Caco-2 (cell line): ENCODE measurements around the gene DPF3. TPM values are rescaled to one million over a fixed set of nuclear protein-coding genes. Genes with fewer than 3 reads are reported as not detected.

Source experiments
- BruUV-seq: library from RNA; stranded (reverse); fragments of 400-500 nt; replicated peaks from 2 replicates; lab custom pipeline; 2021; lab: Mats Ljungman, UMichigan
- CTCF ChIA-PET: fragments of 300-600 bp; sonication (Branson Sonifier 250); formaldehyde crosslinking; loops from one replicate; lab custom pipeline; 2022; ENCODE audit warnings: antibody characterized with exemption; lab: Charles Lee
- POLR2A ChIA-PET: fragments of 300-600 bp; sonication (Branson Sonifier 250); formaldehyde crosslinking; loops from one replicate; lab custom pipeline; 2022; ENCODE audit warnings: antibody characterized with exemption; lab: Charles Lee
- DNase-seq, 2 experiments: peaks; one replicate each; pipeline versions ENCODE4 v3.0.0 to v3.0.0-alpha.2; 2020 to 2022
- H3K27me3 ChIP-seq: replicated peaks from 2 replicates; pipeline ENCODE4 v1.6.0; 2011; ENCODE audit warnings: low read length; ENCODE audit not compliant: control insufficient read depth, insufficient read depth
- H3K36me3 ChIP-seq: 2 replicates; pipeline ENCODE4 v1.5.1; 2011; ENCODE audit warnings: low read length; ENCODE audit not compliant: control insufficient read depth, insufficient read depth
- H3K4me1 ChIP-seq: fragments of 250-450 bp; sonication (Bioruptor Pico); 2 replicates; pipeline ENCODE4 v1.5.1; 2020; ENCODE audit warnings: mild to moderate bottlenecking
- H3K4me3 ChIP-seq: 2 replicates; pipeline ENCODE4 v1.5.1; 2011; ENCODE audit warnings: low read depth, mild to moderate bottlenecking, control low read depth, low read length
- H3K9me3 ChIP-seq: fragments of 250-450 bp; sonication (Bioruptor Pico); 2 replicates; pipeline ENCODE4 v1.5.1; 2020; ENCODE audit warnings: mild to moderate bottlenecking, moderate library complexity
- H3K27ac Mint-ChIP-seq: one replicate; pipeline ENCODE4 v1.8.0; 2022; ENCODE audit warnings: mixed read lengths; ENCODE audit not compliant: unreplicated experiment
- H3K27me3 Mint-ChIP-seq: one replicate; pipeline ENCODE4 v1.8.0; 2022; ENCODE audit warnings: mixed read lengths; ENCODE audit not compliant: insufficient read depth, unreplicated experiment
- H3K36me3 Mint-ChIP-seq: one replicate; pipeline ENCODE4 v1.8.0; 2022; ENCODE audit warnings: mild to moderate bottlenecking, mixed read lengths; ENCODE audit not compliant: insufficient read depth, unreplicated experiment
- H3K4me1 Mint-ChIP-seq: one replicate; pipeline ENCODE4 v1.8.0; 2022; ENCODE audit warnings: low read depth, mixed read lengths; ENCODE audit not compliant: unreplicated experiment
- H3K4me3 Mint-ChIP-seq: one replicate; pipeline ENCODE4 v1.8.0; 2022; ENCODE audit warnings: mild to moderate bottlenecking, moderate library complexity, mixed read lengths; ENCODE audit not compliant: unreplicated experiment
- H3K9me3 Mint-ChIP-seq: one replicate; pipeline ENCODE4 v1.8.0; 2022; ENCODE audit warnings: mixed read lengths; ENCODE audit not compliant: unreplicated experiment
- intact Hi-C: fragments of 100-400 bp; cut with micrococcal nuclease; formaldehyde crosslinking; loops from one replicate; pipeline ENCODE4 v1.10.0; 2022; ENCODE audit not compliant: unreplicated experiment
- total RNA-seq: library from RNA; stranded (reverse); gene quantifications from 2 replicates; pipeline ENCODE4 v1.2.3, GENCODE V29; 2022
- TF ChIP-seq, protein P1 (sequence below), 2 experiments: fragments of 200-600 bp in 1 of 2; IDR thresholded peaks; 1 replicate in 1 of 2; 2 replicates in 1 of 2; pipeline versions ENCODE4 v1.5.1 to v1.8.0; 2011 to 2022; ENCODE audit warnings: antibody characterized with exemption in 1 of 2, control low read depth in 1 of 2, inconsistent platforms in 1 of 2, low read depth in 1 of 2, low read length in 1 of 2, mild to moderate bottlenecking in 1 of 2, moderate library complexity in 1 of 2; ENCODE audit not compliant: insufficient read depth in 1 of 2, severe bottlenecking in 1 of 2, unreplicated experiment in 1 of 2

Gene DPF3
- total RNA-seq, 1 experiment from 2014 or later = not detected

- ChIA-PET CTCF (no interaction called here), POLR2A (no interaction called here)
- Mint-ChIP-seq H3K27ac (no peak overlapping the region), H3K36me3 (no peaks in the 10 kb centered on the region), H3K4me3 (no peak overlapping the region), H3K27me3 (peaks cover 24% of the 10 kb centered on the region), H3K9me3 (no peaks in the 10 kb centered on the region), H3K4me1 (no peaks in the 10 kb centered on the region)
- Histone ChIP-seq H3K36me3 (no peaks in the 10 kb centered on the region), H3K9me3 (no peaks in the 10 kb centered on the region), H3K4me1 (no peaks in the 10 kb centered on the region), H3K4me3 (no peak overlapping the region), H3K27me3 (0 out of 2 replicates have a peak, but pooled peaks cover 1% of the 10 kb centered on the region)
- DNase-seq = no peak
- intact Hi-C loops = no loop called here
- TF ChIP-seq, protein P1, sequence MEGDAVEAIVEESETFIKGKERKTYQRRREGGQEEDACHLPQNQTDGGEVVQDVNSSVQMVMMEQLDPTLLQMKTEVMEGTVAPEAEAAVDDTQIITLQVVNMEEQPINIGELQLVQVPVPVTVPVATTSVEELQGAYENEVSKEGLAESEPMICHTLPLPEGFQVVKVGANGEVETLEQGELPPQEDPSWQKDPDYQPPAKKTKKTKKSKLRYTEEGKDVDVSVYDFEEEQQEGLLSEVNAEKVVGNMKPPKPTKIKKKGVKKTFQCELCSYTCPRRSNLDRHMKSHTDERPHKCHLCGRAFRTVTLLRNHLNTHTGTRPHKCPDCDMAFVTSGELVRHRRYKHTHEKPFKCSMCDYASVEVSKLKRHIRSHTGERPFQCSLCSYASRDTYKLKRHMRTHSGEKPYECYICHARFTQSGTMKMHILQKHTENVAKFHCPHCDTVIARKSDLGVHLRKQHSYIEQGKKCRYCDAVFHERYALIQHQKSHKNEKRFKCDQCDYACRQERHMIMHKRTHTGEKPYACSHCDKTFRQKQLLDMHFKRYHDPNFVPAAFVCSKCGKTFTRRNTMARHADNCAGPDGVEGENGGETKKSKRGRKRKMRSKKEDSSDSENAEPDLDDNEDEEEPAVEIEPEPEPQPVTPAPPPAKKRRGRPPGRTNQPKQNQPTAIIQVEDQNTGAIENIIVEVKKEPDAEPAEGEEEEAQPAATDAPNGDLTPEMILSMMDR (IDR thresholded peaks at IDR 0.05; ENCODE audit: insufficient read depth in 1 of 2, low read depth in 1 of 2, low read length in 1 of 2, severe bottlenecking in 1 of 2, unreplicated experiment in 1 of 2) = no peak
- no TSS peak for BruUV-seq
Measured at GRCh38 chr14:72732022-72732780, 161.7 kb downstream of the DPF3 start.

DNA sequence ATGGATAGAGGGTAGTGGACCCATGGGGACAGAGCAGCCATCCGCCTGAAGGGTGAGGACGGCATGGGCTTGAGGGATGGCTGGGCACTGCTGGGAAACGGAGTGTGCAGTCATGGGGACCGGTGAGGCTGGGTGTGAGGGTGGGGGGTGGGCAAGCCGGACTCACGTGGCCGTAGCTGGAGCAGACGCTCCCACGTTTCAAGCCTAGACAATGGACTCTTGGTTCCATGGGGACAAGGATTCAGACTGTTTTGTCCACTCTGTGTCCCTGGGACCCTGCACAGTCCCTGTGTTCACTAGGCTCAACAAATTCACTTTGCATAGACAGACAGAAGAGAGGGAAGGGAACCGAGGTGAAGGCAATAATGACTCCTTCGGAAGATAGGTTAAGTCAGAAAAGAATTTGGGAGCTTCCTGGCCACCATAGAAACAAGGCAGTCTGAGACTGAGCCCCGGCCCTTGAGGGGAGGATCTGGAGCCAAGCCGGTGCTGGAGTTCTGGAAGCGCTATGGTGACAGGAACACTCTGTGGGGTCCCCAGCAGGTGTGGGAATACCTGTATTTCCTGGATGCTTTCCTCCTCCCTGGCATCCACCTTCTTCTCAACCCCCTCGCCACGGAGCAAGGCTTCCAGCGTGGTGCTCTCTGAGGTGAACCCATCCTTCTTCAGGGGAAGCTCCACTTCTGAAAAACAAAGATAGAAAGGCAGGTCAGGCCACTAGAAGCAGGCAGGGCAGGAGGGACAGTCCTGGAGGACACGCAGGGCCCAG lies 162.5 kb downstream of the DPF3 start:
- H3K4me1 ChIP-seq = no peaks in the 10 kb centered on the region
- TF ChIP-seq, protein P1 (IDR thresholded peaks at IDR 0.05; ENCODE audit: insufficient read depth in 1 of 2, low read depth in 1 of 2, low read length in 1 of 2, severe bottlenecking in 1 of 2, unreplicated experiment in 1 of 2) = no peak
- no peaks in the 10 kb centered on the region for H3K9me3 Mint-ChIP-seq
- H3K27me3 Mint-ChIP-seq = peaks cover 29% of the 10 kb centered on the region
- no TSS peak for BruUV-seq
- H3K27me3 ChIP-seq = 0 out of 2 replicates have a peak, but pooled peaks cover 1% of the 10 kb centered on the region
- H3K4me3 ChIP-seq = no peak overlapping the region
- no peak overlapping the region for H3K4me3 Mint-ChIP-seq
- DNase-seq = no peak
- no peak overlapping the region for H3K27ac Mint-ChIP-seq
- no peaks in the 10 kb centered on the region for H3K36me3 Mint-ChIP-seq
- intact Hi-C loops = no loop called here
- no peaks in the 10 kb centered on the region for H3K4me1 Mint-ChIP-seq
- POLR2A ChIA-PET = no interaction called here
- H3K9me3 ChIP-seq = no peaks in the 10 kb centered on the region
- CTCF ChIA-PET = interaction anchor here (0.7 kb wide), 1 partner anchor 105 kb away, joined by 5 read pairs; no protein-coding TSS in a partner anchor
- H3K36me3 ChIP-seq = no peaks in the 10 kb centered on the region

DNA sequence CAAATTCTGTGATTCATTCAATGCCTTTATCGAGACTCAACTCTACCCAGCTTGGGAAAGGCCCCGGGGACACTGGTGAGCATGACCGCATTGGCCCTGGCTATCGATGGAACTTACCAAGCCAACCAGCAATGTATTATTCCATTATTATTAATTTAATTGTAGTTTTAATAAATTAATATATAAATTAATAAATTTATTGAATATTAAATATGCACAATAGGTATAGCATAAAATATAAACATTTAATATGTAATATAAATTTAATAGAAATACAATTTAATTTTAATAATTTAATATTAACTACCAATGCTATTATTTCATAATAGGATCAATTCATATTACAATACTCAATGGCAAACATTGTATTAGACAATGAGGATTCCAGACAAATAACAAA lies 163.4 kb downstream of the DPF3 start:
- Histone ChIP-seq H3K4me3 (no peak overlapping the region), H3K9me3 (no peaks in the 10 kb centered on the region), H3K4me1 (no peaks in the 10 kb centered on the region), H3K27me3 (0 out of 2 replicates have a peak, but pooled peaks cover 1% of the 10 kb centered on the region), H3K36me3 (no peaks in the 10 kb centered on the region)
- Mint-ChIP-seq H3K4me3 (no peak overlapping the region), H3K36me3 (no peaks in the 10 kb centered on the region), H3K4me1 (no peaks in the 10 kb centered on the region), H3K9me3 (no peaks in the 10 kb centered on the region), H3K27me3 (peaks cover 25% of the 10 kb centered on the region), H3K27ac (no peak overlapping the region)
- POLR2A ChIA-PET = no interaction called here
- DNase-seq = no peak
- intact Hi-C loops = no loop called here
- TF ChIP-seq, protein P1 (IDR thresholded peaks at IDR 0.05; ENCODE audit: insufficient read depth in 1 of 2, low read depth in 1 of 2, low read length in 1 of 2, severe bottlenecking in 1 of 2, unreplicated experiment in 1 of 2) = no peak
- BruUV-seq = no TSS peak
- CTCF ChIA-PET = no interaction called here
